ENCODE results near the gene SLC25A13. TPM values are rescaled to one million over a fixed set of nuclear protein-coding genes. Genes with fewer than 3 reads are reported as not detected.

SLC25A13 gene
- total RNA-seq, 1 donor, result 19.2 TPM

GRCh38 chr7:96076350-96076707 is 245.6 kb downstream of the SLC25A13 start:
- Histone ChIP-seq H3K4me2 (ENCODE audit: insufficient read depth, low read length) (peak overlapping the region; percentile 99), H3K79me2 (ENCODE audit: insufficient read depth, low read length) (no peaks in the 10 kb centered on the region), H3K4me1 (ENCODE audit: insufficient read depth, low read length) (peaks cover 7% of the 10 kb centered on the region), H2AFZ (ENCODE audit: low read length) (peak overlapping the region; percentile 96), H3K4me3 (ENCODE audit: insufficient read depth, low read length) (peak overlapping the region; percentile 81), H4K20me1 (ENCODE audit: insufficient read depth, low read length) (no peaks in the 10 kb centered on the region), H3K36me3 (ENCODE audit: insufficient read depth, low read length) (no peaks in the 10 kb centered on the region), H3K27me3 (ENCODE audit: insufficient read depth, low read length) (no peaks in the 10 kb centered on the region), H3K9me3 (ENCODE audit: low read depth, low read length) (no peaks in the 10 kb centered on the region), H3K27ac (ENCODE audit: low read depth, low read length) (no peak overlapping the region)
- peak; percentile 34 for DNase-seq (ENCODE audit: insufficient read length, low spot score, missing footprints)
- no peak for TF ChIP-seq CTCF (IDR thresholded peaks at IDR 0.05; ENCODE audit: extremely low read depth, low read depth, low read length)

- H3K4me2 ChIP-seq (ENCODE audit: insufficient read depth, low read length), result peak overlapping the region; percentile 99
- DNase-seq (ENCODE audit: insufficient read length, low spot score, missing footprints), result peak; percentile 92
- H4K20me1 ChIP-seq (ENCODE audit: insufficient read depth, low read length), result no peaks in the 10 kb centered on the region
- H3K4me1 ChIP-seq (ENCODE audit: insufficient read depth, low read length), result peaks cover 7% of the 10 kb centered on the region
- no peaks in the 10 kb centered on the region for H3K36me3 ChIP-seq (ENCODE audit: insufficient read depth, low read length)
- no peaks in the 10 kb centered on the region for H3K79me2 ChIP-seq (ENCODE audit: insufficient read depth, low read length)
- H3K27ac ChIP-seq (ENCODE audit: low read depth, low read length), result no peak overlapping the region
- H3K27me3 ChIP-seq (ENCODE audit: insufficient read depth, low read length), result no peaks in the 10 kb centered on the region
- no peaks in the 10 kb centered on the region for H3K9me3 ChIP-seq (ENCODE audit: low read depth, low read length)
- peak overlapping the region; percentile 81 for H3K4me3 ChIP-seq (ENCODE audit: insufficient read depth, low read length)
- TF ChIP-seq CTCF (IDR thresholded peaks at IDR 0.05; ENCODE audit: extremely low read depth, low read depth, low read length), result peak; percentile 83
- H2AFZ ChIP-seq (ENCODE audit: low read length), result peak overlapping the region; percentile 96
Measured at GRCh38 chr7:96075510-96076349, 246.2 kb downstream of the SLC25A13 start.

GRCh38 chr7:96074871-96075270 is 247.0 kb downstream of the SLC25A13 start:
- Histone ChIP-seq H3K4me2 (ENCODE audit: insufficient read depth, low read length) (no peak overlapping the region), H3K27ac (ENCODE audit: low read depth, low read length) (no peak overlapping the region), H3K4me3 (ENCODE audit: insufficient read depth, low read length) (no peak overlapping the region), H2AFZ (ENCODE audit: low read length) (no peak overlapping the region), H3K4me1 (ENCODE audit: insufficient read depth, low read length) (peaks cover 7% of the 10 kb centered on the region), H3K79me2 (ENCODE audit: insufficient read depth, low read length) (no peaks in the 10 kb centered on the region), H3K27me3 (ENCODE audit: insufficient read depth, low read length) (no peaks in the 10 kb centered on the region), H4K20me1 (ENCODE audit: insufficient read depth, low read length) (no peaks in the 10 kb centered on the region), H3K9me3 (ENCODE audit: low read depth, low read length) (no peaks in the 10 kb centered on the region), H3K36me3 (ENCODE audit: insufficient read depth, low read length) (no peaks in the 10 kb centered on the region)
- DNase-seq (ENCODE audit: insufficient read length, low spot score, missing footprints), result no peak
- TF ChIP-seq CTCF (IDR thresholded peaks at IDR 0.05; ENCODE audit: extremely low read depth, low read depth, low read length), result no peak

Small RNAs within 50 kb of the gene (small RNA-seq; reads per million reads assigned to genes)
- not detected for gene AC084368.1
- not detected for gene MIR591
- not detected for gene RNU6-364P
- 0.37 reads per million for gene RNU6-532P

Data from osteoblast (primary cell).